Thoracic aorta (tissue), 2 donors: Measurements from ENCODE around the gene CRACR2A. TPM values are rescaled to one million over a fixed set of nuclear protein-coding genes. Genes with fewer than 3 reads are reported as not detected.

Source experiments
- ATAC-seq: fragments of 150-250 bp; one replicate; pipeline ENCODE4 v1.8.0; 2017; ENCODE audit warnings: low read depth; ENCODE audit not compliant: insufficient number of reproducible peaks, low FRiP score
- DNase-seq: peaks from one replicate; pipeline ENCODE4 v3.0.0-alpha.2; 2020; ENCODE audit warnings: low spot score
- H3K27ac ChIP-seq, 2 donors: fragments of 200-600 bp; sonication (generic); 1 replicate in 1 of 2; 2 replicates in 1 of 2; pipeline ENCODE4 v1.5.1; 2016; ENCODE audit warnings: mild to moderate bottlenecking in 2 of 2, moderate library complexity in 2 of 2
- H3K27me3 ChIP-seq: fragments of 200-600 bp; sonication (generic); replicated peaks from 2 replicates; pipeline ENCODE4 v1.6.0; 2016; ENCODE audit warnings: mild to moderate bottlenecking; ENCODE audit not compliant: insufficient read depth
- H3K36me3 ChIP-seq: fragments of 200-600 bp; sonication (generic); one replicate; pipeline ENCODE4 v1.5.1; 2016
- H3K4me1 ChIP-seq, 2 donors: fragments of 200-600 bp; sonication (generic); 1 replicate in 1 of 2; 2 replicates in 1 of 2; pipeline versions ENCODE4 v1.5.1 to v1.6.0; 2016; ENCODE audit warnings: low read depth in 2 of 2, mild to moderate bottlenecking in 1 of 2; ENCODE audit not compliant: control insufficient read depth in 1 of 2
- H3K4me3 ChIP-seq: fragments of 200-600 bp; sonication (generic); 2 replicates; pipeline ENCODE4 v1.5.1; 2016; ENCODE audit warnings: mild to moderate bottlenecking
- H3K9me3 ChIP-seq: fragments of 200-600 bp; sonication (generic); 2 replicates; pipeline ENCODE4 v1.5.1; 2016
- total RNA-seq, 2 donors: library from RNA; depleted of rRNA; stranded (reverse); fragments of >200 nt; gene quantifications; one replicate each; pipeline versions ENCODE4 v1.1.0 to v1.2.3, GENCODE V29; 2016
- TF ChIP-seq, protein P1 (sequence below): fragments of 200-600 bp; sonication (generic); IDR thresholded peaks from one replicate; pipeline ENCODE4 v1.5.1; 2019; ENCODE audit warnings: antibody characterized with exemption

CRACR2A gene
- total RNA-seq, 2 donors from 2014 or later, result 2.2 to 2.7 TPM

DNA sequence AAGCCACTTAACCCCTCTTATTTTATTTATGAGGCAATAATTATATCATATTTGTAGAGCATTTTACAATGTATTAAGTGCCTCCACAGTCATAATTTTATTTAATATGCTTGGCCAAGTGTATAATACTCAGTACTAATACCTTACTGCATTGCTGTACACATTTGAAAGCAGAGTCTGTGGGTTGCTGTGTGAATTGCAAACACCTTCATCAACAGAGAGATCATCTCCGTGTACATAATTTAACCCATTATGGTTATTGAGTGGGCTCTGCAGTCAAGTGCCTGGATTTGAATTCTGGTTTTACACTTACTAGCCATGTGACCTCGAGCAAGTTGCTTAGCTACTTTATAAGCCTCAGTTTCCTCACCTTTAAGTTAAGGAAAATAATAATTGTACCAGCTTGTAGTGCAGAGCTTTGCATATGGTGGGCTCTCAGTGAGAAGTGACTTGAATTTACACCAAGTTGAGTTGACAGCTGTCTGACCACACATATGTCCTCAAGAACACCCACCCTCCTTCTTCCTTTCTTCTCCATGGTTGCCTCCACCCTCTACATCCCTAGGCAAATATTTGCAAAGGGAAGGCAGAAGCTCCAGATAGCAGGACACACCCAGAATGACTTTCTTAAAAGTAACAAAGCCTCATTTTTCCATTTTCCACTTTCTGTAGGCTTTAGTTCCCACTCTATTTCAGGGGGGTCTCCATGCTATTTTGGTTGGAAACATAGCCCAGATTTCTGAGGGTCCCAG, 12.3 kb downstream of the CRACR2A start:
- no peak overlapping the region for H3K27ac ChIP-seq
- H3K9me3 ChIP-seq, result no peaks in the 10 kb centered on the region
- ATAC-seq (no peak), DNase-seq (no peak)
- TF ChIP-seq, protein P1, sequence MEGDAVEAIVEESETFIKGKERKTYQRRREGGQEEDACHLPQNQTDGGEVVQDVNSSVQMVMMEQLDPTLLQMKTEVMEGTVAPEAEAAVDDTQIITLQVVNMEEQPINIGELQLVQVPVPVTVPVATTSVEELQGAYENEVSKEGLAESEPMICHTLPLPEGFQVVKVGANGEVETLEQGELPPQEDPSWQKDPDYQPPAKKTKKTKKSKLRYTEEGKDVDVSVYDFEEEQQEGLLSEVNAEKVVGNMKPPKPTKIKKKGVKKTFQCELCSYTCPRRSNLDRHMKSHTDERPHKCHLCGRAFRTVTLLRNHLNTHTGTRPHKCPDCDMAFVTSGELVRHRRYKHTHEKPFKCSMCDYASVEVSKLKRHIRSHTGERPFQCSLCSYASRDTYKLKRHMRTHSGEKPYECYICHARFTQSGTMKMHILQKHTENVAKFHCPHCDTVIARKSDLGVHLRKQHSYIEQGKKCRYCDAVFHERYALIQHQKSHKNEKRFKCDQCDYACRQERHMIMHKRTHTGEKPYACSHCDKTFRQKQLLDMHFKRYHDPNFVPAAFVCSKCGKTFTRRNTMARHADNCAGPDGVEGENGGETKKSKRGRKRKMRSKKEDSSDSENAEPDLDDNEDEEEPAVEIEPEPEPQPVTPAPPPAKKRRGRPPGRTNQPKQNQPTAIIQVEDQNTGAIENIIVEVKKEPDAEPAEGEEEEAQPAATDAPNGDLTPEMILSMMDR, result no peak
- H3K36me3 ChIP-seq, result no peaks in the 10 kb centered on the region
- H3K4me1 ChIP-seq, result no peaks in the 10 kb centered on the region
- H3K27me3 ChIP-seq, result no peaks in the 10 kb centered on the region
- no peak overlapping the region for H3K4me3 ChIP-seq

GRCh38 chr12:3735432-3735831, 17.5 kb downstream of the CRACR2A start:
- ATAC-seq, result no peak
- DNase-seq, result no peak
- H3K4me3 ChIP-seq, result no peak overlapping the region
- H3K27me3 ChIP-seq, result no peaks in the 10 kb centered on the region
- no peak overlapping the region for H3K27ac ChIP-seq
- no peaks in the 10 kb centered on the region for H3K4me1 ChIP-seq
- H3K9me3 ChIP-seq, result no peaks in the 10 kb centered on the region
- TF ChIP-seq, protein P1, result no peak
- no peaks in the 10 kb centered on the region for H3K36me3 ChIP-seq

- Histone ChIP-seq H3K27ac (no peak overlapping the region), H3K27me3 (no peaks in the 10 kb centered on the region), H3K9me3 (no peaks in the 10 kb centered on the region), H3K36me3 (no peaks in the 10 kb centered on the region), H3K4me1 (no peaks in the 10 kb centered on the region), H3K4me3 (no peak overlapping the region)
- TF ChIP-seq, protein P1, result no peak
- DNase-seq (no peak), ATAC-seq (no peak)
These were observed 20.0 kb downstream of the CRACR2A start for GRCh38 chr12:3732901-3733300.

DNA sequence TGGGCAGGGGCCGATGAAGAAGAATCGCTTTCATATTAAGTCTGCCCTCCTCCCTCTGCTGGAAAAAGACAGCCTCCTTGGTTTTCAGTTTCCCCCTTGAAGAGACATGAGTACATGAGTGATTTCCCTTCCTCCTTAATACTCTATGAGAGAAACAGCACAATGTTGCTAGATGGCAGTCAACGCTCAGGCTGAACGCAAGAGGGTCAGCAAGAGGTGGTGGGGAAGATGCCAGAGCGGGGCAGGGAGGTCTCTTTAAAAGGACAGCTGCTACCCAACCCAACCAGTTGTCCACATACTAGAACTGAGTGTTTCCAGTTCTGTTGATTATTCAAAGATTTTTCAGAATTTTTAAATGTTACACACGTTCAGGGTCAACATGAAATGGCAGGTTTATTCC, 22.8 kb downstream of the CRACR2A start:
- ATAC-seq (no peak), DNase-seq (no peak)
- Histone ChIP-seq H3K36me3 (no peaks in the 10 kb centered on the region), H3K4me3 (no peak overlapping the region), H3K27ac (no peak overlapping the region), H3K9me3 (no peaks in the 10 kb centered on the region), H3K4me1 (no peaks in the 10 kb centered on the region), H3K27me3 (no peaks in the 10 kb centered on the region)
- TF ChIP-seq, protein P1, result no peak

DNA sequence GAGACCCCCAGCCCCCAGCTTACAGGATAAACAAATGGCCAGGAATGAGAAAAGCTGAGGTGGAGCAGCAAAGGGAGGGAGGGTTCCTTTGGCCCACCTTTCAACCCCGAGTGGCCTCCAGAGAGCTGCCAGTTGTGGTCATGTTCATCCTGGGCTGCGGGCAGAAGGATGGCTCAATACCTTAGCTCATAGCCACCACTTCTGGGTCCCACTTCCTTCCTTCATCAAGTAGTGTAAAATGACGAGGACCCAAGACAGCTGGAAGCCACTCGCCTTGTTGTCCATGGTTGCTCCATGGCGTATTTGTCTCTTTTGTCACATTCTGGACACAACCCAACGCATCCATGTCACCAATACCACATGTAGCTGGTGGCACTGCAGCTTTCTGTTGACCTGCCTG, 24.2 kb downstream of the CRACR2A start:
- ATAC-seq, result no peak

More for the DNA sequence above, 24.2 kb downstream of the CRACR2A start:
- H3K36me3 ChIP-seq, result no peaks in the 10 kb centered on the region
- H3K4me1 ChIP-seq, result no peaks in the 10 kb centered on the region
- no peaks in the 10 kb centered on the region for H3K9me3 ChIP-seq
- no peak overlapping the region for H3K4me3 ChIP-seq
- DNase-seq, result no peak
- TF ChIP-seq, protein P1, result no peak
- no peak overlapping the region for H3K27ac ChIP-seq
- no peaks in the 10 kb centered on the region for H3K27me3 ChIP-seq
